ENCODE data around the gene TSC2. TPM values are rescaled to one million over a fixed set of nuclear protein-coding genes. Genes with fewer than 3 reads are reported as not detected.

TSC2 gene
- total and polyA plus RNA-seq, 9 of the 15 experiments (the other 6 are each of a cell fraction or from before 2014, with no cell fraction given), result 1.3 to 68.1 (median 16.6) TPM

DNA sequence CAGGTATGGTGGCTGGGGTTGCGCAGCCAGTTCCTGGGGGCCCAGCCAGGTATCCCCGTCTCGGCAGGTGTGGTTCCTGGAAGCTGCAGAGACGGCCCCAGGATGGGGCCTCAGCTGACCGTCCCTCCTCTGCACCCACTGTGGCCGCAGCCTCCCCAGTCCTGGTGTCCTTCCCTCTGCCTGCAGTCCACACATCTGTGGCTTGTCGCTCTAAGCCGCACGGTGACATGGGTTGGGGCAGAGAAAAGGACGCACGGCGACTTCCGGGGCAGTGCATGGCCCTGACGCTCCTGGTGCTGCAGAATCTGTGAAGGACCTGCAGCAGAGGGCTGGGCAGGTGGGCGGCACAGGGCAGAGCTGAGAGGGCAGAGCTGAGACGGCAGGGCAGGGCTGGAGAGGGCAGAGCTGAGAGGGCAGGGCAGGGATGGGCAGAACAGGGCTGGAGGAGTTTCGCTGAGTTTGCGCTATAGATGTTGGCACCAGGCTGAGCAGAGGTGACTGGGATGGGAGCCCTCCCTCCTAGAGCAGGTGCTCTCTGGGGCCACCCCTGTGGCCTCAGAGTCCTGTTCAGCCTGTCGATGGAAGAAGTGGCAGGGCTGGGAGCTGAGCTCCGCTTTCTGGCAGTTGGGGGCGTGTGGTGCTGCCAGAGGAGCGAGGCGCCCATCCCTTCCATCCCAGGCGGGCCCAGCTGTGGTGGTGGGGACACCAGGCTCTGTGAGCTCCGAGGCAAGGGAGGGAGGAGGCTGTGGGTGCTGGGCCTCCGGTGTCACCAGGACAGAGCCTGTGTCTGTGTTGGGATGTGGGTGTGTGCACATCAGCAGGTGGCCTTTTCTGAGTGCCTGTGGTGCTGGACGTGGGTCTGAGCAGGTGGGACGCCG is 23.0 kb downstream of the TSC2 start (continued):
- TF ChIP-seq ZNF224 (CRISPR knock-in tag; IDR thresholded peaks at IDR 0.05) (no peak), C11orf30 (IDR thresholded peaks at IDR 0.05; ENCODE audit: low read depth) (peak; percentile 28; the same call in 1 of the 2 replicates), NFIX (CRISPR knock-in tag; IDR thresholded peaks at IDR 0.05; ENCODE audit: low read depth) (no peak), ILF3 (IDR thresholded peaks at IDR 0.05; ENCODE audit: borderline replicate concordance) (no peak), ZNF316 (IDR thresholded peaks at IDR 0.05) (peak; percentile 37; the same call in 1 of the 2 replicates)

DNA sequence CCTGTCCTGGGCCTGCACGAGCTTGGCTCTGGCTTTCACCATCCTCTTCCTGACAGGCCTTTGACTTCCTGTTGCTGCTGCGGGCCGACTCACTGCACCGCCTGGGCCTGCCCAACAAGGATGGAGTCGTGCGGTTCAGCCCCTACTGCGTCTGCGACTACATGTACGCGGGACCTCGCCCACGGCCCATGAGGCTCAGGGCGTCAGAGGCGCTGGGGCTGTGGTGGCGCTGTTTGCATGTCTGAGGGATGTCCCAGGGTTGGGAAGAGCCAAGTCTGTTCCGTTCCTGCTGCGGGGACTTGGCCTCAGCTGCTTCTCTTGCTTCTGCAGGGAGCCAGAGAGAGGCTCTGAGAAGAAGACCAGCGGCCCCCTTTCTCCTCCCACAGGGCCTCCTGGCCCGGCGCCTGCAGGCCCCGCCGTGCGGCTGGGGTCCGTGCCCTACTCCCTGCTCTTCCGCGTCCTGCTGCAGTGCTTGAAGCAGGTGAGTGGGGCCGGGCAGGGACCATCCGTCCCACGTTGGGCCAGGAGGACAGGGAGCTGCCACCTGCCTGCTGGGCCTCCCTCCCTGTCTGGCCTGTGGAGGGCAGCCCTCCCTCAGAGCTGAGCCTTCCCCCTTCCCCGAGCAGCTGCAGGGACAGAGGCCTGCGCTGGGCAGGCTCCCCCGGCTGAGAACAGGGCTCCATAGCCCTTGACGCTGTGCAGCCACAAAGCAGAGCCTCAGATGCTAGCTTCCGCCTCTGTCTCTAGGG is 23.8 kb downstream of the TSC2 start:
- Histone ChIP-seq H3K79me2 (ENCODE audit: control insufficient read depth, insufficient read depth, low read length) (no peaks in the 10 kb centered on the region), H2AFZ (ENCODE audit: low read depth, low read length) (no peak overlapping the region), H3K4me2 (ENCODE audit: insufficient read depth, low read length) (no peak overlapping the region), H3K4me1 (replicated peaks in 1 of 2; ENCODE audit: control insufficient read depth in 2 of 2, insufficient read depth in 2 of 2, low read length in 2 of 2) (peaks cover 0 to 9% of the 10 kb centered on the region in 2 experiments; a peak in 2 of 5 replicates), H3K9ac (ENCODE audit: insufficient read depth in 1 of 2, low read depth in 2 of 2, low read length in 2 of 2) (peak overlapping the region in 1 of 2 experiments; percentile 52; a peak in 1 of 4 replicates), H3K9me1 (ENCODE audit: control insufficient read depth, insufficient read depth, low read length) (no peaks in the 10 kb centered on the region), H3K27me3 (ENCODE audit: control insufficient read depth in 2 of 2, insufficient read depth in 2 of 2, low read length in 2 of 2) (no peaks in the 10 kb centered on the region), H3K27ac (ENCODE audit: extremely low read depth, low read depth, low read length) (no peak overlapping the region), H4K20me1 (replicated peaks; ENCODE audit: control insufficient read depth, insufficient read depth, low read length) (no peaks in the 10 kb centered on the region), H3K9me3 (replicated peaks; ENCODE audit: control insufficient read depth, insufficient read depth, low read depth, low read length) (no peaks in the 10 kb centered on the region), H3K36me3 (ENCODE audit: control insufficient read depth, insufficient read depth, low read length) (peaks cover 54% of the 10 kb centered on the region; the same call in 2 of the 3 replicates), H3K4me3 (no peak overlapping the region)
- TF ChIP-seq ZNF23 (CRISPR knock-in tag; IDR thresholded peaks at IDR 0.05), result no peak
- TF ChIP-seq, protein P1, sequence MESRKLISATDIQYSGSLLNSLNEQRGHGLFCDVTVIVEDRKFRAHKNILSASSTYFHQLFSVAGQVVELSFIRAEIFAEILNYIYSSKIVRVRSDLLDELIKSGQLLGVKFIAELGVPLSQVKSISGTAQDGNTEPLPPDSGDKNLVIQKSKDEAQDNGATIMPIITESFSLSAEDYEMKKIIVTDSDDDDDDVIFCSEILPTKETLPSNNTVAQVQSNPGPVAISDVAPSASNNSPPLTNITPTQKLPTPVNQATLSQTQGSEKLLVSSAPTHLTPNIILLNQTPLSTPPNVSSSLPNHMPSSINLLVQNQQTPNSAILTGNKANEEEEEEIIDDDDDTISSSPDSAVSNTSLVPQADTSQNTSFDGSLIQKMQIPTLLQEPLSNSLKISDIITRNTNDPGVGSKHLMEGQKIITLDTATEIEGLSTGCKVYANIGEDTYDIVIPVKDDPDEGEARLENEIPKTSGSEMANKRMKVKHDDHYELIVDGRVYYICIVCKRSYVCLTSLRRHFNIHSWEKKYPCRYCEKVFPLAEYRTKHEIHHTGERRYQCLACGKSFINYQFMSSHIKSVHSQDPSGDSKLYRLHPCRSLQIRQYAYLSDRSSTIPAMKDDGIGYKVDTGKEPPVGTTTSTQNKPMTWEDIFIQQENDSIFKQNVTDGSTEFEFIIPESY (CRISPR knock-in tag; IDR thresholded peaks at IDR 0.05), result peak; percentile 95
- 0 out of 4 replicates have a peak, but pooled peaks of 1 of the 2 experiments have one; percentile 3 for TF ChIP-seq RAD21 (CRISPR knock-in tag; conservative IDR thresholded peaks at IDR 0.05 in 1 of 2, IDR thresholded peaks at IDR 0.05 in 1 of 2)
- BruUV-seq (replicated peaks), result no TSS peak
- DNase-seq (ENCODE audit: extremely low read depth in 1 of 4, low spot score in 3 of 4) (no peak), ATAC-seq (peak; percentile 66), FAIRE-seq (no peak)
- CTCF ChIA-PET (ENCODE audit: low intra/inter-chr PET ratio), result no interaction called here
- 84% methylated on average over 20 of the region's 34 CpGs for WGBS (ENCODE audit: insufficient coverage, low coverage, missing lambda C conversion rate)
- POLR2A ChIA-PET, result interaction anchor here (0.6 to 0.7 kb wide), 2 partner anchors 8 to 34 kb away, joined by 3 to 4 read pairs; no protein-coding TSS in a partner anchor
- in situ Hi-C loops (cut with MboI), result no loop called here
- intact Hi-C loops (cut with micrococcal nuclease), result no loop called here

All from K562 (cell line).